MM.1S (cell line): ENCODE measurements around the gene HAND1.

Experiments
- EZH2 ChIP-seq: fragments of 300-600 bp; sonication (generic); optimal IDR thresholded peaks from 2 replicates; pipeline ENCODE3; 2017; ENCODE audit warnings: low read depth, mild to moderate bottlenecking, antibody characterized with exemption, low read length, mixed read lengths
- EZH2phosphoT487 ChIP-seq: fragments of 300-600 bp; sonication (generic); IDR thresholded peaks from 2 replicates; pipeline ENCODE4 v1.6.1; 2018; ENCODE audit warnings: antibody characterized with exemption, low read length
- TF ChIP-seq, protein P1 (sequence below): fragments of 300-600 bp; sonication (generic); IDR thresholded peaks from 2 replicates; pipeline ENCODE4 v1.5.1; 2016; ENCODE audit warnings: antibody characterized with exemption, low read length, mixed read lengths

DNA sequence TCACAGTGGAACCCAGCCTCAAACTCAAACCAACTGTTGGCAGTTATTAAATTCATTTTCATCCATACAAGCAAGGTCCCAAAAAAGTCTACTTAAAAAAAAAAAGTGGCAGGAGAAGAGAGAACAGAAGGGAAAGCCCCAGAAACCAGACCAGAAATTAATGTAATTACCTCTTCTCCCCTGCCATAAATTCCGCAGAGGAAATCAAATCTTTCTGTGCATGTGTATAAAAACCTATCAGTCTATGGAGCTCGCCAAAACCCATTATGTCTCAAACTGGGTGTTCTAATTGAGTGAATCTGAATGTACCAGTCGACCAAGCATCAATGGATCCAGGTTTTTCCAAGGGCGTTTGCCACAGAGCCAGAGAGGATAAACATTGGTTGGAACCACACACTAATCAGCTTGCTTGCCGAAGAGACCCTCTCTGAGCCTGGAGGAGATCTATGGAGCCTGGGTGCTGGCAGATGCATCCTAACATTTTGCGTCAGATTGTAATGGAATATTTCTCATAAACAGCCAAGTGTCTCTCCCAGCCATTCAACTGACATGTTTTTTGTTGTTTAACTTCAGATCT lies 7.9 kb upstream of the HAND1 start:
- TF ChIP-seq, protein P1, sequence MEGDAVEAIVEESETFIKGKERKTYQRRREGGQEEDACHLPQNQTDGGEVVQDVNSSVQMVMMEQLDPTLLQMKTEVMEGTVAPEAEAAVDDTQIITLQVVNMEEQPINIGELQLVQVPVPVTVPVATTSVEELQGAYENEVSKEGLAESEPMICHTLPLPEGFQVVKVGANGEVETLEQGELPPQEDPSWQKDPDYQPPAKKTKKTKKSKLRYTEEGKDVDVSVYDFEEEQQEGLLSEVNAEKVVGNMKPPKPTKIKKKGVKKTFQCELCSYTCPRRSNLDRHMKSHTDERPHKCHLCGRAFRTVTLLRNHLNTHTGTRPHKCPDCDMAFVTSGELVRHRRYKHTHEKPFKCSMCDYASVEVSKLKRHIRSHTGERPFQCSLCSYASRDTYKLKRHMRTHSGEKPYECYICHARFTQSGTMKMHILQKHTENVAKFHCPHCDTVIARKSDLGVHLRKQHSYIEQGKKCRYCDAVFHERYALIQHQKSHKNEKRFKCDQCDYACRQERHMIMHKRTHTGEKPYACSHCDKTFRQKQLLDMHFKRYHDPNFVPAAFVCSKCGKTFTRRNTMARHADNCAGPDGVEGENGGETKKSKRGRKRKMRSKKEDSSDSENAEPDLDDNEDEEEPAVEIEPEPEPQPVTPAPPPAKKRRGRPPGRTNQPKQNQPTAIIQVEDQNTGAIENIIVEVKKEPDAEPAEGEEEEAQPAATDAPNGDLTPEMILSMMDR = no peak
- TF ChIP-seq EZH2phosphoT487 (no peak), EZH2 (no peak)
